HCT116 (cell line): ENCODE data around the gene COL5A2. TPM values are rescaled to one million over a fixed set of nuclear protein-coding genes. Genes with fewer than 3 reads are reported as not detected.

Source experiments
- ATAC-seq: fragments of 200-7000 bp; cut with Tn5 transposase; 2 replicates; pipeline ENCODE4 v1.9.1; 2020; ENCODE audit warnings: mild to moderate bottlenecking, moderate library complexity
- BruUV-seq: library from RNA; stranded (reverse); fragments of 400-500 nt; replicated peaks from 2 replicates; lab custom pipeline; 2021; lab: Mats Ljungman, UMichigan
- CTCF ChIA-PET: fragments of 300-600 bp; sonication (Branson Sonifier 250); formaldehyde crosslinking; loops from one replicate; lab custom pipeline; 2021; ENCODE audit warnings: antibody characterized with exemption; lab: Charles Lee
- POLR2A ChIA-PET: fragments of 300-600, 350-600 bp; sonication (Branson Sonifier 250); formaldehyde crosslinking; loops from one replicate; lab custom pipeline; 2021; ENCODE audit warnings: antibody characterized with exemption; lab: Charles Lee
- RAD21 ChIA-PET, 2 experiments: fragments of 300-600 bp; sonication (Branson Sonifier 250); formaldehyde crosslinking; loops; one replicate each; lab custom pipeline; 2023; ENCODE audit warnings: low total read pairs in 2 of 2; ENCODE audit not compliant: uncharacterized antibody in 2 of 2, unreplicated experiment in 2 of 2, low non-redundant PET in 1 of 2; lab: Charles Lee
- DNase-seq: peaks from one replicate; pipeline ENCODE4 v3.0.0-alpha.2; 2010; ENCODE audit warnings: low read depth, low spot score
- H2AFZ ChIP-seq: fragments of 200-600 bp; shearing (Covaris generic), sonication (generic); 2 replicates; pipeline ENCODE4 v1.6.1; 2017; ENCODE audit warnings: low read depth, mixed run types, mixed read lengths, antibody characterized with exemption, low read length; ENCODE audit not compliant: poor library complexity, severe bottlenecking
- H3K27ac ChIP-seq: 2 replicates; pipeline ENCODE4 v1.5.1; 2012; ENCODE audit warnings: low read depth, low read length
- H3K27me3 ChIP-seq: fragments of 200-600 bp; sonication (generic); 2 replicates; pipeline ENCODE4 v1.6.1; 2016; ENCODE audit warnings: mixed run types, low read length, mixed read lengths; ENCODE audit not compliant: insufficient read depth
- H3K36me3 ChIP-seq, 2 experiments: fragments of 200-500 bp in 1 of 2; fragments of 200-600 bp in 1 of 2; sonication (Bioruptor generic) in 1 of 2; sonication (generic) in 1 of 2; 2 replicates each; pipeline versions ENCODE4 v1.5.1 to v1.6.1; 2014 to 2016; ENCODE audit warnings: low read length in 2 of 2, inconsistent platforms in 1 of 2, mixed read lengths in 1 of 2, mixed run types in 1 of 2; ENCODE audit not compliant: insufficient read depth in 2 of 2, control insufficient read depth in 1 of 2
- H3K4me1 ChIP-seq, 2 experiments: fragments of 200-600 bp in 1 of 2; sonication (generic) in 1 of 2; 2 replicates each; pipeline versions ENCODE4 v1.5.1 to v1.6.1; 2012 to 2017; ENCODE audit warnings: low read length in 2 of 2, inconsistent platforms in 1 of 2, mild to moderate bottlenecking in 1 of 2, mixed read lengths in 1 of 2, mixed run types in 1 of 2, moderate library complexity in 1 of 2; ENCODE audit not compliant: insufficient read depth in 2 of 2, control insufficient read depth in 1 of 2
- H3K4me2 ChIP-seq: fragments of 200-600 bp; sonication (generic); 2 replicates; pipeline ENCODE4 v1.6.1; 2017; ENCODE audit warnings: mixed run types, low read length, mixed read lengths
- H3K4me3 ChIP-seq, 2 experiments: fragments of 200-600 bp in 1 of 2; sonication (generic) in 1 of 2; replicated peaks in 1 of 2; 2 replicates each; pipeline ENCODE4 v1.5.1; 2011 to 2016; ENCODE audit warnings: low read length in 2 of 2, control low read depth in 1 of 2, low read depth in 1 of 2, mild to moderate bottlenecking in 1 of 2, mixed read lengths in 1 of 2, mixed run types in 1 of 2
- H3K79me2 ChIP-seq: fragments of 200-600 bp; sonication (generic); 2 replicates; pipeline ENCODE4 v1.6.1; 2017; ENCODE audit warnings: mild to moderate bottlenecking, mixed run types, low read length, moderate library complexity, mixed read lengths; ENCODE audit not compliant: insufficient read depth
- H3K9ac ChIP-seq: fragments of 200-600 bp; sonication (generic); 2 replicates; pipeline ENCODE4 v1.6.1; 2016; ENCODE audit warnings: low read length, mixed read lengths
- H3K9me2 ChIP-seq: fragments of 200-600 bp; sonication (generic), shearing (Covaris generic); 2 replicates; pipeline ENCODE4 v1.6.1; 2017; ENCODE audit warnings: mixed run types, mild to moderate bottlenecking, moderate library complexity; ENCODE audit not compliant: insufficient read depth
- H3K9me3 ChIP-seq, 2 experiments: fragments of 200-500 bp in 1 of 2; fragments of 200-600 bp in 1 of 2; sonication (Bioruptor generic) in 1 of 2; sonication (generic) in 1 of 2; 2 replicates each; pipeline ENCODE4 v1.6.1; 2014 to 2017; ENCODE audit warnings: low read length in 2 of 2, mixed read lengths in 2 of 2, inconsistent platforms in 1 of 2, low read depth in 1 of 2, mild to moderate bottlenecking in 1 of 2, mixed run types in 1 of 2, moderate library complexity in 1 of 2; ENCODE audit not compliant: control insufficient read depth in 1 of 2, insufficient read depth in 1 of 2
- H4K20me1 ChIP-seq: fragments of 200-600 bp; sonication (generic), shearing (Covaris generic); 2 replicates; pipeline ENCODE4 v1.6.1; 2017; ENCODE audit warnings: mixed run types, mild to moderate bottlenecking, moderate library complexity; ENCODE audit not compliant: insufficient read depth
- EGR1 ChIP-seq: IDR thresholded peaks from 2 replicates; pipeline ENCODE4 v1.6.1; 2012; ENCODE audit warnings: low read depth
- ELF1 ChIP-seq: IDR thresholded peaks from 2 replicates; pipeline ENCODE4 v1.6.1; 2012; ENCODE audit warnings: low read depth, borderline replicate concordance
- EZH2 ChIP-seq: fragments of 200-600 bp; sonication (generic); IDR thresholded peaks from 2 replicates; pipeline ENCODE4 v1.6.1; 2017; ENCODE audit warnings: antibody characterized with exemption, mixed run types
- FOSL1 ChIP-seq: IDR thresholded peaks from 2 replicates; pipeline ENCODE4 v1.6.1; 2012; ENCODE audit warnings: low read depth
- POLR2A ChIP-seq: IDR thresholded peaks from 2 replicates; pipeline ENCODE4 v1.7.0; 2011; ENCODE audit warnings: borderline replicate concordance; ENCODE audit not compliant: insufficient read depth, insufficient read length; ENCODE audit errors: extremely low read depth
- RAD21 ChIP-seq: IDR thresholded peaks from 2 replicates; pipeline ENCODE4 v1.6.1; 2012; ENCODE audit warnings: low read depth, mild to moderate bottlenecking
- SP1 ChIP-seq: IDR thresholded peaks from 2 replicates; pipeline ENCODE4 v1.6.1; 2012; ENCODE audit warnings: low read depth
- intact Hi-C: fragments of 100-400 bp; cut with micrococcal nuclease; formaldehyde crosslinking; loops from 2 replicates; pipeline ENCODE4 v1.10.0; 2022
- total RNA-seq: library from RNA; stranded (reverse); gene quantifications from one replicate; pipeline ENCODE4 v1.2.1, GENCODE V29; 2021; ENCODE audit not compliant: unreplicated experiment
- TF ChIP-seq, protein P1 (sequence below): IDR thresholded peaks from 2 replicates; pipeline ENCODE4 v1.6.1; 2012; ENCODE audit warnings: low read depth

COL5A2 gene
- total RNA-seq, 1 experiment from 2014 or later, result 2.3 TPM

GRCh38 chr2:189050165-189050712 is 129.3 kb downstream of the COL5A2 start:
- H4K20me1 ChIP-seq, result no peaks in the 10 kb centered on the region
- POLR2A ChIA-PET, result no interaction called here
- H3K36me3 ChIP-seq, result no peaks in the 10 kb centered on the region
- TF ChIP-seq RAD21 (no peak), EGR1 (no peak), FOSL1 (no peak)
- TF ChIP-seq, protein P1, sequence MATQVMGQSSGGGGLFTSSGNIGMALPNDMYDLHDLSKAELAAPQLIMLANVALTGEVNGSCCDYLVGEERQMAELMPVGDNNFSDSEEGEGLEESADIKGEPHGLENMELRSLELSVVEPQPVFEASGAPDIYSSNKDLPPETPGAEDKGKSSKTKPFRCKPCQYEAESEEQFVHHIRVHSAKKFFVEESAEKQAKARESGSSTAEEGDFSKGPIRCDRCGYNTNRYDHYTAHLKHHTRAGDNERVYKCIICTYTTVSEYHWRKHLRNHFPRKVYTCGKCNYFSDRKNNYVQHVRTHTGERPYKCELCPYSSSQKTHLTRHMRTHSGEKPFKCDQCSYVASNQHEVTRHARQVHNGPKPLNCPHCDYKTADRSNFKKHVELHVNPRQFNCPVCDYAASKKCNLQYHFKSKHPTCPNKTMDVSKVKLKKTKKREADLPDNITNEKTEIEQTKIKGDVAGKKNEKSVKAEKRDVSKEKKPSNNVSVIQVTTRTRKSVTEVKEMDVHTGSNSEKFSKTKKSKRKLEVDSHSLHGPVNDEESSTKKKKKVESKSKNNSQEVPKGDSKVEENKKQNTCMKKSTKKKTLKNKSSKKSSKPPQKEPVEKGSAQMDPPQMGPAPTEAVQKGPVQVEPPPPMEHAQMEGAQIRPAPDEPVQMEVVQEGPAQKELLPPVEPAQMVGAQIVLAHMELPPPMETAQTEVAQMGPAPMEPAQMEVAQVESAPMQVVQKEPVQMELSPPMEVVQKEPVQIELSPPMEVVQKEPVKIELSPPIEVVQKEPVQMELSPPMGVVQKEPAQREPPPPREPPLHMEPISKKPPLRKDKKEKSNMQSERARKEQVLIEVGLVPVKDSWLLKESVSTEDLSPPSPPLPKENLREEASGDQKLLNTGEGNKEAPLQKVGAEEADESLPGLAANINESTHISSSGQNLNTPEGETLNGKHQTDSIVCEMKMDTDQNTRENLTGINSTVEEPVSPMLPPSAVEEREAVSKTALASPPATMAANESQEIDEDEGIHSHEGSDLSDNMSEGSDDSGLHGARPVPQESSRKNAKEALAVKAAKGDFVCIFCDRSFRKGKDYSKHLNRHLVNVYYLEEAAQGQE, result no peak
- H3K9me3 ChIP-seq, result no peaks in the 10 kb centered on the region
- no peak for DNase-seq
- RAD21 ChIA-PET, result no interaction called here
- no peaks in the 10 kb centered on the region for H3K4me1 ChIP-seq
- no peaks in the 10 kb centered on the region; the same call in 1 of the 2 replicates for H3K9me2 ChIP-seq
- BruUV-seq, result no TSS peak
- H3K27ac ChIP-seq, result no peak overlapping the region
- no peak overlapping the region for H2AFZ ChIP-seq
- no peaks in the 10 kb centered on the region for H3K79me2 ChIP-seq
- intact Hi-C loops, result no loop called here
- H3K9ac ChIP-seq, result no peak overlapping the region
- H3K4me3 ChIP-seq, result no peak overlapping the region
- CTCF ChIA-PET, result no interaction called here
- ATAC-seq, result no peak
- H3K27me3 ChIP-seq, result no peaks in the 10 kb centered on the region
- no peak overlapping the region for H3K4me2 ChIP-seq

DNA sequence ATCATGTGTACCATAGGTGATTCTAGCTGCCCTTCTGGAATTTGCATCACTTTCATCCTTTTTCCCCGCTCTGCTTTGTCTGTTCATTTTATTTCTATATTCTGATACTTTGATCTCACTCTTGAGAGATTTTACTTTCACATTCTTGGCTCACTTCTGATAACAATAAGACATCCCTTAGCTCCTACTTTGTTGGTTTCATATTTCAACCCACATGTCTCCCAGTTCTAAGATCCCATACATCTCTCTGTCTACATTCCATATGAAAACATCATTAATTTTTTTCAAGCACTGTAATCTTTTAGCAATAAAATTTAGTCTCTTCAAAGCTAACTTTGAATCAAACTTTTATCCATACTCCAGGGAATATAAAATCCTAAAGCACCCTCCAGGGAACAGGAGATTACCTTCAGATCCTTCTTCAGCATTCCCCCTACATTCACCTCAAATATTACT is 129.8 kb downstream of the COL5A2 start:
- CTCF ChIA-PET, result no interaction called here
- intact Hi-C loops, result no loop called here
- Histone ChIP-seq H3K27ac (no peak overlapping the region), H3K4me3 (no peak overlapping the region), H3K79me2 (no peaks in the 10 kb centered on the region), H3K9ac (no peak overlapping the region), H3K4me1 (no peaks in the 10 kb centered on the region), H3K4me2 (no peak overlapping the region), H2AFZ (no peak overlapping the region), H4K20me1 (no peaks in the 10 kb centered on the region), H3K9me2 (no peaks in the 10 kb centered on the region; the same call in 1 of the 2 replicates), H3K27me3 (no peaks in the 10 kb centered on the region), H3K36me3 (no peaks in the 10 kb centered on the region), H3K9me3 (no peaks in the 10 kb centered on the region)
- DNase-seq (no peak), ATAC-seq (no peak)
- no TSS peak for BruUV-seq
- RAD21 ChIA-PET, result no interaction called here
- POLR2A ChIA-PET, result no interaction called here
- TF ChIP-seq ELF1 (no peak), POLR2A (no peak), EGR1 (no peak), EZH2 (no peak), SP1 (no peak)
